Keratinocyte (primary cell): Measurements from ENCODE around the gene DMRTB1. TPM values are rescaled to one million over a fixed set of nuclear protein-coding genes. Genes with fewer than 3 reads are reported as not detected.

ENCODE experiments used
- DNase-seq: peaks from one replicate; pipeline ENCODE4 v3.0.0-alpha.2; 2011; ENCODE audit warnings: low read depth, missing footprints, low spot score
- FAIRE-seq: peaks from 2 replicates; lab custom pipeline; 2011; peaks lifted over from hg19 to GRCh38; lab: Jason Lieb, UNC
- H2AFZ ChIP-seq: 2 replicates; pipeline ENCODE4 v1.6.0; 2012; ENCODE audit warnings: low read length, control low read depth, inconsistent platforms; ENCODE audit not compliant: control insufficient read depth
- H3K27ac ChIP-seq: 2 replicates; pipeline ENCODE4 v1.5.1; 2011; ENCODE audit warnings: low read length; ENCODE audit not compliant: control insufficient read depth, insufficient read depth
- H3K27me3 ChIP-seq: 3 replicates; pipeline ENCODE4 v1.6.0; 2011; ENCODE audit warnings: low read length; ENCODE audit not compliant: control insufficient read depth, insufficient read depth; ENCODE audit errors: extremely low read depth
- H3K36me3 ChIP-seq, 2 experiments: 2 replicates in 1 of 2; 3 replicates in 1 of 2; pipeline ENCODE4 v1.5.1; 2011; ENCODE audit warnings: low read length in 2 of 2, mild to moderate bottlenecking in 1 of 2; ENCODE audit not compliant: control insufficient read depth in 2 of 2, insufficient read depth in 2 of 2; ENCODE audit errors: extremely low read depth in 1 of 2
- H3K4me1 ChIP-seq: 3 replicates; pipeline ENCODE4 v1.5.1; 2011; ENCODE audit warnings: low read length; ENCODE audit not compliant: control insufficient read depth, insufficient read depth; ENCODE audit errors: extremely low read depth
- H3K4me2 ChIP-seq: 3 replicates; pipeline ENCODE4 v1.6.0; 2011; ENCODE audit warnings: low read depth, low read length; ENCODE audit not compliant: control insufficient read depth, insufficient read depth; ENCODE audit errors: extremely low read depth
- H3K4me3 ChIP-seq, 3 experiments: fragments of 200-600 bp in 1 of 3; sonication (generic) in 1 of 3; 2 replicates in 2 of 3; 3 replicates in 1 of 3; pipeline ENCODE4 v1.5.1; 2011 to 2016; ENCODE audit warnings: low read length in 3 of 3, mild to moderate bottlenecking in 3 of 3, control low read depth in 2 of 3, inconsistent platforms in 1 of 3, low read depth in 1 of 3, mixed read lengths in 1 of 3, mixed run types in 1 of 3, moderate library complexity in 1 of 3; ENCODE audit not compliant: control insufficient read depth in 2 of 3, insufficient read depth in 2 of 3; ENCODE audit errors: extremely low read depth in 1 of 3
- H3K79me2 ChIP-seq: 2 replicates; pipeline ENCODE4 v1.6.0; 2012; ENCODE audit warnings: low read length; ENCODE audit not compliant: control insufficient read depth, insufficient read depth
- H3K9ac ChIP-seq: 3 replicates; pipeline ENCODE4 v1.6.0; 2011; ENCODE audit warnings: low read length; ENCODE audit not compliant: control insufficient read depth, insufficient read depth; ENCODE audit errors: extremely low read depth
- H3K9me1 ChIP-seq: 3 replicates; pipeline ENCODE4 v1.6.0; 2011; ENCODE audit warnings: low read length; ENCODE audit not compliant: control insufficient read depth, insufficient read depth; ENCODE audit errors: extremely low read depth
- H3K9me3 ChIP-seq: 2 replicates; pipeline ENCODE4 v1.5.1; 2012; ENCODE audit warnings: low read depth, low read length; ENCODE audit not compliant: control insufficient read depth
- H4K20me1 ChIP-seq: 3 replicates; pipeline ENCODE4 v1.6.0; 2011; ENCODE audit warnings: low read length; ENCODE audit not compliant: control insufficient read depth, insufficient read depth; ENCODE audit errors: extremely low read depth
- CTCF ChIP-seq, 3 experiments: IDR thresholded peaks in 1 of 3; conservative IDR thresholded peaks in 1 of 3; optimal IDR thresholded peaks in 1 of 3; 2 replicates in 2 of 3; 3 replicates in 1 of 3; pipeline versions ENCODE3 to v1.5.1; 2011; ENCODE audit warnings: low read length in 3 of 3, mild to moderate bottlenecking in 3 of 3, moderate library complexity in 2 of 3, control low read depth in 1 of 3, inconsistent platforms in 1 of 3; ENCODE audit not compliant: insufficient read depth in 2 of 3; ENCODE audit errors: extremely low read depth in 1 of 3
- EZH2 ChIP-seq: IDR thresholded peaks from one replicate; pipeline ENCODE4 v1.6.1; 2012; ENCODE audit warnings: inconsistent platforms, mild to moderate bottlenecking, low read length, moderate library complexity
- dilution Hi-C: fragments of 300-500 bp; cut with MboI; formaldehyde crosslinking; loops from one replicate; pipeline ENCODE4 v1.7.0; 2020; ENCODE audit warnings: low sequenced_read_pairs; ENCODE audit not compliant: extremely low pct_ligation_motif_present
- polyA plus RNA-seq, 5 experiments: library from polyadenylated mRNA; depleted of rRNA in 3 of 5; stranded (reverse) in 3 of 5; stranded (forward) in 1 of 5; unstranded in 1 of 5; fragments of >200 nt; gene quantifications; 1 replicate in 1 of 5; 2 replicates in 3 of 5; 3 replicates in 1 of 5; pipeline versions ENCODE4 v1.2.1 to v1.2.3, GENCODE V29; 2011 to 2012; ENCODE audit warnings: missing spikeins in 2 of 5, low read depth in 1 of 5, low replicate concordance in 1 of 5

The DMRTB1 gene
- polyA plus RNA-seq, 1 donor (not counting 4 experiments of a cell fraction or from before 2014, with no cell fraction given), result not detected

DNA sequence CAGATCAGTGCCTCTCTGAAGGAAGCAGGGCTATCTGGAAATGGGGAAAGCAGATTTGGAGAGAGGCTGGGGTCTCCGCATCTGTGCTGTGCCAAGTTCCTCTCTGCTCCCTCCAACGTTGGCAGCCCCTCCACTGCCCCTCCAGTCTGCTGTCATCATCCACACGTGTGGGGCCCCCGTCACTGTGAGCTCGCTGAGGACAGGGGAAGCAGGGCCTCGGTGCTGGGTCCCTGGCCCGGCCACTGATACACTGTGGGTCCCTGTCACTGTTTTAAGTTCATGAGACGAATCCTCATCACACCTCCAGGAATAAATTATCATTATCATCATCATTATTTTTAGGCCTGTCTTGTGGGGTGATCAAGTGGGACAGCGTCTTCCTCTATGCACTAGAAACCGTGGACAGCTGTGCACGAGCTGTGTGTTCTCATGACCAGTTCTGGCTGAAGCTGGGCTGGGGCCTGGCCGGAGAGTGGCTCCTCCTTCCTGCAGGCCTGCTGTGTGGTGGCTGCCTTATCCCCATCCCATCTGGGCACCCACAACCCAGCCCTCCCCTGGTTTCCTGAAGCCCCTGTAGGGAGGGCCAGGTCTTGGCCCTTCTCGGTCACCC is 52.2 kb downstream of the DMRTB1 start:
- no peaks in the 10 kb centered on the region for H3K36me3 ChIP-seq
- H3K9me3 ChIP-seq, result no peaks in the 10 kb centered on the region
- no peak overlapping the region for H3K4me2 ChIP-seq
- FAIRE-seq (no peak), DNase-seq (no peak)
- no peak overlapping the region for H3K4me3 ChIP-seq
- H3K79me2 ChIP-seq, result no peaks in the 10 kb centered on the region
- peaks cover 4% of the 10 kb centered on the region for H3K4me1 ChIP-seq
- TF ChIP-seq CTCF (optimal IDR thresholded peaks at IDR 0.05 in 1 of 3, IDR thresholded peaks at IDR 0.05 in 1 of 3, conservative IDR thresholded peaks at IDR 0.05 in 1 of 3; ENCODE audit: extremely low read depth in 1 of 3, insufficient read depth in 2 of 3, low read length in 3 of 3), result no peak
- no peak for TF ChIP-seq EZH2
- H3K9me1 ChIP-seq, result no peaks in the 10 kb centered on the region
- H3K27ac ChIP-seq, result no peak overlapping the region
- no peak overlapping the region for H2AFZ ChIP-seq
- H3K9ac ChIP-seq, result no peak overlapping the region
- dilution Hi-C loops, result no loop called here
- H4K20me1 ChIP-seq, result no peaks in the 10 kb centered on the region
- H3K27me3 ChIP-seq, result peaks cover 14% of the 10 kb centered on the region

GRCh38 chr1:53511933-53512806 is 53.0 kb downstream of the DMRTB1 start:
- FAIRE-seq (no peak), DNase-seq (no peak)
- Histone ChIP-seq H3K9me1 (no peaks in the 10 kb centered on the region), H4K20me1 (no peaks in the 10 kb centered on the region), H2AFZ (no peak overlapping the region), H3K36me3 (no peaks in the 10 kb centered on the region), H3K9ac (no peak overlapping the region), H3K4me2 (no peak overlapping the region), H3K4me1 (peaks cover 4% of the 10 kb centered on the region), H3K27ac (no peak overlapping the region), H3K4me3 (no peak overlapping the region), H3K27me3 (peaks cover 14% of the 10 kb centered on the region), H3K79me2 (no peaks in the 10 kb centered on the region), H3K9me3 (no peaks in the 10 kb centered on the region)
- dilution Hi-C loops, result no loop called here
- TF ChIP-seq EZH2, result no peak
- TF ChIP-seq CTCF (optimal IDR thresholded peaks at IDR 0.05 in 1 of 3, IDR thresholded peaks at IDR 0.05 in 1 of 3, conservative IDR thresholded peaks at IDR 0.05 in 1 of 3; ENCODE audit: extremely low read depth in 1 of 3, insufficient read depth in 2 of 3, low read length in 3 of 3), result no peak
